ENCODE measurements around the gene LCP2.

The LCP2 gene

DNA sequence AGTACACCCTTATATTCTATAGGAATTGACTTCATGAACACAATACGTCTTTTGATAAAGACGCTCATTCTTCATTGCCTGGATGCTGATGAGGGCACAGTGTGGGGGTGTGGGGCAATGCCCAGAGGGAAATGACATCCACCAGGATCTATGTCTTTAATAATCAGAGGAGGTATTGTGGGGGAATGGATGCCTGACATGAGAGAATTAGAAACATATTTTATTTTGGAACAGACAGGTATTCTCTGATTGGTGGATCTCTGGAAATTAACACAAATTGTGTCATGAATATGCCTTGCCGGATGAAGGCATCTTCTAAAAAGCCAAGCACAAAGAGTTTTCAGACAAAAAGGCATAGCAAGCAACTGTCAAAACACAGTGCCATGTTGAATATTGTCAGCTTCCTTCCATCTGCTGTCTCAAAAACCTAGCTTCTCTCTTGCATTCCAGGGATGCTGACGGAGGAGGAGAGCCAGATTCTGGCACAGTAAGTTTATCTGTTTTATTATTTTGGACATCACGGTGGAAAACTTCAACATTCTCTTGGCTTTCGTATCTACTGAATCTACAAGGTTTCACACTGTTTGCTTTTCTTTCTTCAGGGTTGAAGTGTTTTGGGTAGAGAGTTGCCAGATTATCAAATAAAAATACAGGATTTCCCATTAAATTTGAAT is 68.7 kb downstream of the LCP2 start:
- Histone ChIP-seq H3K9ac (ENCODE audit: low read depth, low read length) (no peak overlapping the region), H3K4me3 (ENCODE audit: low read depth in 1 of 2, low read length in 2 of 2) (no peak overlapping the region), H3K79me2 (ENCODE audit: insufficient read depth, low read length) (no peaks in the 10 kb centered on the region), H3K9me3 (ENCODE audit: insufficient read depth, low read length, severe bottlenecking) (no peaks in the 10 kb centered on the region), H3K36me3 (ENCODE audit: insufficient read depth, low read length) (no peaks in the 10 kb centered on the region), H2AFZ (ENCODE audit: low read depth, low read length) (no peak overlapping the region), H3K4me1 (ENCODE audit: insufficient read depth, low read length) (no peaks in the 10 kb centered on the region), H3K27me3 (ENCODE audit: insufficient read depth, low read length, poor library complexity) (no peaks in the 10 kb centered on the region), H4K20me1 (ENCODE audit: insufficient read depth, low read length) (no peaks in the 10 kb centered on the region), H3K27ac (ENCODE audit: low read length) (no peak overlapping the region), H3K4me2 (ENCODE audit: insufficient read depth, low read length) (no peak overlapping the region)
- ATAC-seq (ENCODE audit: insufficient read depth, low read depth), result no peak
- DNase-seq, result no peak
- no peak for TF ChIP-seq EZH2 (IDR thresholded peaks at IDR 0.05; ENCODE audit: borderline replicate concordance, low read depth, low read length, severe bottlenecking)
- TF ChIP-seq, protein P1, sequence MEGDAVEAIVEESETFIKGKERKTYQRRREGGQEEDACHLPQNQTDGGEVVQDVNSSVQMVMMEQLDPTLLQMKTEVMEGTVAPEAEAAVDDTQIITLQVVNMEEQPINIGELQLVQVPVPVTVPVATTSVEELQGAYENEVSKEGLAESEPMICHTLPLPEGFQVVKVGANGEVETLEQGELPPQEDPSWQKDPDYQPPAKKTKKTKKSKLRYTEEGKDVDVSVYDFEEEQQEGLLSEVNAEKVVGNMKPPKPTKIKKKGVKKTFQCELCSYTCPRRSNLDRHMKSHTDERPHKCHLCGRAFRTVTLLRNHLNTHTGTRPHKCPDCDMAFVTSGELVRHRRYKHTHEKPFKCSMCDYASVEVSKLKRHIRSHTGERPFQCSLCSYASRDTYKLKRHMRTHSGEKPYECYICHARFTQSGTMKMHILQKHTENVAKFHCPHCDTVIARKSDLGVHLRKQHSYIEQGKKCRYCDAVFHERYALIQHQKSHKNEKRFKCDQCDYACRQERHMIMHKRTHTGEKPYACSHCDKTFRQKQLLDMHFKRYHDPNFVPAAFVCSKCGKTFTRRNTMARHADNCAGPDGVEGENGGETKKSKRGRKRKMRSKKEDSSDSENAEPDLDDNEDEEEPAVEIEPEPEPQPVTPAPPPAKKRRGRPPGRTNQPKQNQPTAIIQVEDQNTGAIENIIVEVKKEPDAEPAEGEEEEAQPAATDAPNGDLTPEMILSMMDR (IDR thresholded peaks at IDR 0.05; ENCODE audit: borderline replicate concordance, extremely low read depth, low read length, poor library complexity, severe bottlenecking), result no peak

- TF ChIP-seq, protein P1 (IDR thresholded peaks at IDR 0.05; ENCODE audit: borderline replicate concordance, extremely low read depth, low read length, poor library complexity, severe bottlenecking), result no peak
- no peak for TF ChIP-seq EZH2 (IDR thresholded peaks at IDR 0.05; ENCODE audit: borderline replicate concordance, low read depth, low read length, severe bottlenecking)
- H3K79me2 ChIP-seq (ENCODE audit: insufficient read depth, low read length), result no peaks in the 10 kb centered on the region
- H3K27ac ChIP-seq (ENCODE audit: low read length), result no peak overlapping the region
- H3K27me3 ChIP-seq (ENCODE audit: insufficient read depth, low read length, poor library complexity), result no peaks in the 10 kb centered on the region
- H3K36me3 ChIP-seq (ENCODE audit: insufficient read depth, low read length), result no peaks in the 10 kb centered on the region
- no peak for ATAC-seq (ENCODE audit: insufficient read depth, low read depth)
- no peaks in the 10 kb centered on the region for H3K9me3 ChIP-seq (ENCODE audit: insufficient read depth, low read length, severe bottlenecking)
- no peaks in the 10 kb centered on the region for H3K4me1 ChIP-seq (ENCODE audit: insufficient read depth, low read length)
- H3K4me2 ChIP-seq (ENCODE audit: insufficient read depth, low read length), result no peak overlapping the region
- H4K20me1 ChIP-seq (ENCODE audit: insufficient read depth, low read length), result no peaks in the 10 kb centered on the region
- H3K4me3 ChIP-seq (ENCODE audit: low read depth in 1 of 2, low read length in 2 of 2), result no peak overlapping the region
- no peak overlapping the region for H2AFZ ChIP-seq (ENCODE audit: low read depth, low read length)
- no peak overlapping the region for H3K9ac ChIP-seq (ENCODE audit: low read depth, low read length)
- DNase-seq, result no peak
These were observed 70.9 kb downstream of the LCP2 start for GRCh38 chr5:170226661-170227060.

DNA sequence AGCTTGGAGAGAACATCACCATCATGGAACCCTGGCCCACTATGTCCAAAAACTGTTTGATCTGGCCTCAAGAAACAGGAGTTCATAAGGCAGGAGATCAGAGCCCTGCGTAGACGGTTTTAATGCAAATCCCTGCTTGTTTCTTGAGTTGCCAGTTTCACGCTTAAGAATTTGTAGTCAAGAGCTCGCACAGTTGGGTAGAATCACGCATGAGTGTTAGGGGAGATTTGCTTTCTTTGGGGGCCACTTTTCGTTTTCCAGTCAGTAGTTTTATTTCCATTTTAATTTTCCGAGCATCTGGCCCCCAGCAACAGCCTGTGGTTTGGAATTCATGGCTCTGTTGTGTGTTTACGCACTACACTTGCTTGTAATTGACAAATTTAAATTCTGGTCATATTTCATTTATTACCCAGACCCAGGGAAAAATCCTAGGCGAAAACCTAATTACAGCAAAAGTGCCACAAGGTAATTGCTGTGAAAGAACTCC is 71.4 kb downstream of the LCP2 start:
- no peak overlapping the region for H2AFZ ChIP-seq (ENCODE audit: low read depth, low read length)
- H3K9me3 ChIP-seq (ENCODE audit: insufficient read depth, low read length, severe bottlenecking), result no peaks in the 10 kb centered on the region
- no peaks in the 10 kb centered on the region for H3K4me1 ChIP-seq (ENCODE audit: insufficient read depth, low read length)
- H3K36me3 ChIP-seq (ENCODE audit: insufficient read depth, low read length), result no peaks in the 10 kb centered on the region
- DNase-seq (no peak), ATAC-seq (ENCODE audit: insufficient read depth, low read depth) (no peak)
- no peaks in the 10 kb centered on the region for H3K27me3 ChIP-seq (ENCODE audit: insufficient read depth, low read length, poor library complexity)
- H3K79me2 ChIP-seq (ENCODE audit: insufficient read depth, low read length), result no peaks in the 10 kb centered on the region
- no peak for TF ChIP-seq EZH2 (IDR thresholded peaks at IDR 0.05; ENCODE audit: borderline replicate concordance, low read depth, low read length, severe bottlenecking)
- TF ChIP-seq, protein P1 (IDR thresholded peaks at IDR 0.05; ENCODE audit: borderline replicate concordance, extremely low read depth, low read length, poor library complexity, severe bottlenecking), result no peak
- H3K27ac ChIP-seq (ENCODE audit: low read length), result no peak overlapping the region
- no peaks in the 10 kb centered on the region for H4K20me1 ChIP-seq (ENCODE audit: insufficient read depth, low read length)
- H3K9ac ChIP-seq (ENCODE audit: low read depth, low read length), result no peak overlapping the region
- H3K4me2 ChIP-seq (ENCODE audit: insufficient read depth, low read length), result no peak overlapping the region
- H3K4me3 ChIP-seq (ENCODE audit: low read depth in 1 of 2, low read length in 2 of 2), result no peak overlapping the region

All from DND-41 (cell line).